H1 (cell line): ENCODE data around the gene CRB2. TPM values are rescaled to one million over a fixed set of nuclear protein-coding genes. Genes with fewer than 3 reads are reported as not detected.
A peak's percentile ranks its signal among the peaks of the same experiment; 100 is the strongest.

Source experiments
- CHD2 ChIP-seq: IDR thresholded peaks from 2 replicates; pipeline ENCODE4 v1.6.1; 2012; ENCODE audit warnings: low read length, improper control_type of control experiment
- HDAC2 ChIP-seq, 2 experiments: fragments of 300-600 bp in 1 of 2; sonication (generic) in 1 of 2; IDR thresholded peaks; 2 replicates each; pipeline ENCODE4 v1.6.1; 2011 to 2012; ENCODE audit warnings: low read depth in 2 of 2, low read length in 2 of 2, mild to moderate bottlenecking in 2 of 2, moderate library complexity in 2 of 2, borderline replicate concordance in 1 of 2, inconsistent platforms in 1 of 2
- HDAC6 ChIP-seq: IDR thresholded peaks from one replicate; pipeline ENCODE4 v1.7.1; 2012; ENCODE audit warnings: low read depth, mild to moderate bottlenecking, inconsistent platforms, low read length, moderate library complexity
- JUN ChIP-seq: IDR thresholded peaks from 2 replicates; pipeline ENCODE4 v1.6.1; 2011; ENCODE audit warnings: low read depth, mild to moderate bottlenecking, improper control_type of control experiment, low read length
- KDM1A ChIP-seq: fragments of 200-600, 300-600 bp; sonication (generic); IDR thresholded peaks from 2 replicates; pipeline ENCODE4 v1.7.1; 2016; ENCODE audit warnings: mild to moderate bottlenecking, low read length, borderline replicate concordance
- KDM5A ChIP-seq: fragments of 200-600 bp; IDR thresholded peaks from 2 replicates; pipeline ENCODE4 v1.7.1; 2012; ENCODE audit warnings: mild to moderate bottlenecking, low read length, inconsistent platforms, mixed read lengths
- RXRA ChIP-seq: IDR thresholded peaks from 2 replicates; pipeline ENCODE4 v1.6.1; 2011; ENCODE audit warnings: low read depth, mild to moderate bottlenecking, low read length, moderate library complexity; ENCODE audit not compliant: insufficient read depth
- SP1 ChIP-seq: IDR thresholded peaks from 2 replicates; pipeline ENCODE4 v1.6.1; 2011; ENCODE audit warnings: low read depth, low read length
- SP2 ChIP-seq: IDR thresholded peaks from 2 replicates; pipeline ENCODE4 v1.6.1; 2012; ENCODE audit warnings: mild to moderate bottlenecking, low read length, inconsistent platforms
- polyA plus RNA-seq, 7 experiments: library from polyadenylated mRNA; depleted of rRNA in 3 of 7; stranded (reverse) in 5 of 7; unstranded in 2 of 7; fragments of >200 nt in 5 of 7; fragments of 200-250 nt in 2 of 7; gene quantifications; 1 replicate in 5 of 7; 2 replicates in 1 of 7; 4 replicates in 1 of 7; pipeline versions ENCODE4 v1.2.1 to v1.2.3, GENCODE V29; 2011 to 2013; ENCODE audit warnings: missing spikeins in 2 of 7, mixed read lengths in 2 of 7
- total RNA-seq: library from RNA; stranded (reverse); fragmentation: NEBNext Ultra II Directional; extraction: Animal tissue kit (Norgen Biotek cat#: 25700); gene quantifications from 2 replicates; pipeline ENCODE4 v1.2.1, GENCODE V29; 2021
- TF ChIP-seq, protein P1 (sequence below): IDR thresholded peaks from 2 replicates; pipeline ENCODE4 v1.6.1; 2011; ENCODE audit warnings: low read length, improper control_type of control experiment
- TF ChIP-seq, protein P2 (sequence below): IDR thresholded peaks from 2 replicates; pipeline ENCODE4 v1.6.1; 2012; ENCODE audit warnings: inconsistent platforms

The CRB2 gene
- total and polyA plus RNA-seq, 2 of the 8 experiments (the other 6 are each of a cell fraction or from before 2014, with no cell fraction given), result 4.0 to 8.4 TPM

DNA sequence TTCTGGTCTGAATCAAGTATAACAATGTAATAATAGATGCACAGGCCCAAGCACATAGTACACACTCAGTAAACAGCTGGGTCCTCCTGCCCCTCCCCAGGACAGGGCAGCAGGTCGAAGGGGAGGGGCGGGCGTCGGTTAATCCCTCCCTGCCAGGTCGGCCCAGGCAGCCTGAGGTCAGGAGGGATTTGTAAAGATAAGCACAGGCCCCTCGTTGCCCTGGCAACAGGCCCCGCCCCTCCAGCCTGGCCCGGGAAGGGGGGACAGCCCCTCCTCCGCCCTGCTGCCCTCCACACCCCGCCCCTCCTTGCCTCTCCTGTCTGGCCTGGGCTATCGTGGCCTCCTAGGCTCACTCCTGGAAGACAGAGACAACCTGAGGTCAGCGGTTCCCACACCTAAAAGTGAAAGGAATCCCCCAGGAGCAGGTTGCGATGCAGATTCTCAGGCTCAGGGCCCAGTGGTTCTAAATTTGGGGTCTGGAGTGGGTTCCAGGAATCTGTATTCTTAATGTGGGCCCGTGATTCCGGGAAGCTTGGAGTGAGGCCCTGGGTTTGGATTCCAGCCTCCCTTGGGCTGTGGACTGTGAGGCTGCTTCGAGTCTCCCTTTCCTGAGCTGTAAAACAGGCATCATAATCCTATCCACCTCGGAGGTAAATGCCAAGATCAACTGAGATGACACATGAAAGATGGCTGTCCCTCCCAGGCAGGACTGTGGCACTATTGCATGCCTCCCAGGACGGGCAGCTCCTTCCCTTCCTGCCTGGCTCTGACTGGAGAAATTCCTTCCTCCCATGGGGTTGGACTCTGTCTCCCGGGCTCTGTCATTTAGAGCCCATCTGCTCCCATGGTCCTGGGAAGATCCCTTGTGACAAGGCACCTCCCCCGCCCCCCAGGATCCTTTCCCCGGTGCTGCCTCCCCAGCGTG lies 4.4 kb downstream of the CRB2 start (continued):
- TF ChIP-seq, protein P1, sequence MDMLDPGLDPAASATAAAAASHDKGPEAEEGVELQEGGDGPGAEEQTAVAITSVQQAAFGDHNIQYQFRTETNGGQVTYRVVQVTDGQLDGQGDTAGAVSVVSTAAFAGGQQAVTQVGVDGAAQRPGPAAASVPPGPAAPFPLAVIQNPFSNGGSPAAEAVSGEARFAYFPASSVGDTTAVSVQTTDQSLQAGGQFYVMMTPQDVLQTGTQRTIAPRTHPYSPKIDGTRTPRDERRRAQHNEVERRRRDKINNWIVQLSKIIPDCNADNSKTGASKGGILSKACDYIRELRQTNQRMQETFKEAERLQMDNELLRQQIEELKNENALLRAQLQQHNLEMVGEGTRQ, result no peak
- TF ChIP-seq SP2, result no peak
- TF ChIP-seq HDAC2 (IDR thresholded peaks at IDR 0.05; ENCODE audit: borderline replicate concordance in 1 of 2, low read depth in 2 of 2, low read length in 2 of 2), result 0 out of 4 replicates have a peak, but pooled peaks of 1 of the 2 experiments have one; percentile 25
- TF ChIP-seq KDM1A, result peak; percentile 72; the same call in 1 of the 2 replicates
- TF ChIP-seq, protein P2, sequence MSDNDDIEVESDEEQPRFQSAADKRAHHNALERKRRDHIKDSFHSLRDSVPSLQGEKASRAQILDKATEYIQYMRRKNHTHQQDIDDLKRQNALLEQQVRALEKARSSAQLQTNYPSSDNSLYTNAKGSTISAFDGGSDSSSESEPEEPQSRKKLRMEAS, result no peak; the same call in 1 of the 2 replicates
- no peak for TF ChIP-seq RXRA
- no peak for TF ChIP-seq KDM5A
- no peak for TF ChIP-seq HDAC6
- no peak for TF ChIP-seq JUN
- 0 out of 2 replicates have a peak, but pooled peaks have one; percentile 30 for TF ChIP-seq CHD2
- TF ChIP-seq SP1, result peak; percentile 74; the same call in 1 of the 2 replicates
